H1 (cell line): ENCODE data around the gene ALG5. TPM values are rescaled to one million over a fixed set of nuclear protein-coding genes. Genes with fewer than 3 reads are reported as not detected.

Source experiments
- CTCF ChIA-PET: fragments of 300-600 bp; sonication (Branson Sonifier 250); formaldehyde crosslinking; loops from one replicate; lab custom pipeline; 2021; ENCODE audit not compliant: partially characterized antibody; lab: Charles Lee
- POLR2A ChIA-PET: fragments of 300-600 bp; sonication (Branson Sonifier 250); formaldehyde crosslinking; loops from one replicate; lab custom pipeline; 2021; ENCODE audit warnings: inconsistent platforms; ENCODE audit not compliant: partially characterized antibody; lab: Charles Lee
- DNase-seq, 2 experiments: peaks; one replicate each; pipeline versions ENCODE4 v3.0.0 to v3.0.0-alpha.2; 2010 to 2022; ENCODE audit warnings: low spot score in 2 of 2, low read depth in 1 of 2, mixed read lengths in 1 of 2
- FAIRE-seq: peaks from 2 replicates; lab custom pipeline; 2011; peaks lifted over from hg19 to GRCh38; lab: Jason Lieb, UNC
- H2AFZ ChIP-seq: 2 replicates; pipeline ENCODE4 v1.8.1; 2012; ENCODE audit warnings: low read length, inconsistent platforms
- H2AK5ac ChIP-seq: 2 replicates; pipeline ENCODE4 v1.6.1; 2013; ENCODE audit warnings: low read depth, low read length
- H2BK120ac ChIP-seq: replicated peaks from 2 replicates; pipeline ENCODE3; 2013; ENCODE audit warnings: low read depth, low read length, inconsistent platforms
- H2BK12ac ChIP-seq: 2 replicates; pipeline ENCODE4 v1.6.1; 2013; ENCODE audit warnings: low read depth, low read length
- H2BK15ac ChIP-seq: 2 replicates; pipeline ENCODE4 v1.6.1; 2013; ENCODE audit warnings: low read length
- H2BK20ac ChIP-seq: 2 replicates; pipeline ENCODE4 v1.6.1; 2013; ENCODE audit warnings: low read length
- H2BK5ac ChIP-seq: 2 replicates; pipeline ENCODE4 v1.6.1; 2013; ENCODE audit warnings: low read depth, low read length
- H3K14ac ChIP-seq: 2 replicates; pipeline ENCODE4 v1.6.1; 2013; ENCODE audit warnings: inconsistent platforms; ENCODE audit not compliant: insufficient read length
- H3K18ac ChIP-seq: 2 replicates; pipeline ENCODE4 v1.6.1; 2013; ENCODE audit warnings: low read length; ENCODE audit errors: extremely low read depth
- H3K23ac ChIP-seq: 2 replicates; pipeline ENCODE4 v1.6.1; 2013; ENCODE audit warnings: inconsistent platforms; ENCODE audit not compliant: insufficient read length
- H3K23me2 ChIP-seq: 2 replicates; pipeline ENCODE4 v1.6.1; 2013; ENCODE audit warnings: low read depth, low read length
- H3K27ac ChIP-seq: 2 replicates; pipeline ENCODE4 v1.6.1; 2011; ENCODE audit warnings: low read depth, low read length, inconsistent platforms
- H3K27me3 ChIP-seq, 4 experiments: replicated peaks in 1 of 4; 1 replicate in 1 of 4; 2 replicates in 3 of 4; pipeline versions ENCODE4 v1.6.1 to v1.8.1; 2011 to 2013; ENCODE audit warnings: low read length in 3 of 4, mild to moderate bottlenecking in 3 of 4, inconsistent platforms in 2 of 4, mixed read lengths in 2 of 4, moderate library complexity in 1 of 4; ENCODE audit not compliant: control insufficient read depth in 3 of 4, insufficient read depth in 3 of 4; ENCODE audit errors: extremely low read depth in 1 of 4
- H3K36me3 ChIP-seq, 4 experiments: 2 replicates each; pipeline versions ENCODE4 v1.6.1 to v1.8.1; 2011 to 2013; ENCODE audit warnings: mild to moderate bottlenecking in 4 of 4, low read length in 3 of 4, moderate library complexity in 2 of 4, control low read depth in 1 of 4, inconsistent platforms in 1 of 4; ENCODE audit not compliant: insufficient read depth in 4 of 4, control insufficient read depth in 2 of 4
- H3K4ac ChIP-seq: replicated peaks from 2 replicates; pipeline ENCODE3; 2013; ENCODE audit warnings: low read length, low read depth, mixed read lengths, inconsistent platforms; ENCODE audit not compliant: insufficient read length
- H3K4me1 ChIP-seq, 4 experiments: replicated peaks in 1 of 4; 1 replicate in 1 of 4; 2 replicates in 3 of 4; pipeline versions ENCODE4 v1.6.1 to v1.8.1; 2011 to 2013; ENCODE audit warnings: low read length in 3 of 4, inconsistent platforms in 2 of 4, mixed read lengths in 1 of 4; ENCODE audit not compliant: insufficient read depth in 4 of 4, control insufficient read depth in 3 of 4
- H3K4me2 ChIP-seq, 2 experiments: 2 replicates each; pipeline versions ENCODE4 v1.6.1 to v1.8.1; 2011 to 2013; ENCODE audit warnings: low read depth in 2 of 2, low read length in 2 of 2, control low read depth in 1 of 2, inconsistent platforms in 1 of 2, mild to moderate bottlenecking in 1 of 2; ENCODE audit not compliant: insufficient read depth in 1 of 2
- H3K4me3 ChIP-seq, 4 experiments: fragments of 200-600, 300-600 bp in 1 of 4; sonication (generic), shearing (Covaris generic), sonication (Bioruptor Twin) in 1 of 4; 2 replicates each; pipeline versions ENCODE4 v1.5.1 to v1.8.1; 2011 to 2016; ENCODE audit warnings: low read length in 4 of 4, low read depth in 3 of 4, control low read depth in 2 of 4, inconsistent platforms in 2 of 4, mild to moderate bottlenecking in 2 of 4, mixed read lengths in 1 of 4, moderate library complexity in 1 of 4; ENCODE audit not compliant: insufficient read depth in 2 of 4; ENCODE audit errors: extremely low read depth in 1 of 4
- H3K56ac ChIP-seq: replicated peaks from 2 replicates; pipeline ENCODE3; 2013; ENCODE audit warnings: low read depth, mild to moderate bottlenecking, mixed read lengths, low read length, inconsistent platforms; ENCODE audit not compliant: insufficient read length
- H3K79me1 ChIP-seq: 2 replicates; pipeline ENCODE4 v1.6.1; 2013; ENCODE audit warnings: low read depth, low read length, control low read depth
- H3K79me2 ChIP-seq, 2 experiments: 2 replicates each; pipeline versions ENCODE4 v1.6.1 to v1.8.1; 2012 to 2013; ENCODE audit warnings: low read length in 2 of 2, mild to moderate bottlenecking in 2 of 2, inconsistent platforms in 1 of 2; ENCODE audit not compliant: insufficient read depth in 2 of 2, control insufficient read depth in 1 of 2
- H3K9ac ChIP-seq, 4 experiments: replicated peaks in 1 of 4; 1 replicate in 1 of 4; 2 replicates in 3 of 4; pipeline versions ENCODE4 v1.6.1 to v1.8.1; 2011 to 2013; ENCODE audit warnings: low read depth in 3 of 4, low read length in 3 of 4, control low read depth in 2 of 4, mild to moderate bottlenecking in 2 of 4, moderate library complexity in 2 of 4, inconsistent platforms in 1 of 4; ENCODE audit errors: extremely low read depth in 1 of 4
- H3K9me3 ChIP-seq, 2 experiments: 2 replicates each; pipeline versions ENCODE4 v1.6.1 to v1.8.1; 2012 to 2013; ENCODE audit warnings: mild to moderate bottlenecking in 2 of 2, moderate library complexity in 2 of 2, control low read depth in 1 of 2, inconsistent platforms in 1 of 2, low read depth in 1 of 2, low read length in 1 of 2, mixed read lengths in 1 of 2; ENCODE audit not compliant: insufficient read depth in 2 of 2
- H4K20me1 ChIP-seq, 2 experiments: replicated peaks in 1 of 2; 2 replicates each; pipeline versions ENCODE3 to v1.8.1; 2011 to 2013; ENCODE audit warnings: inconsistent platforms in 2 of 2, low read length in 2 of 2, mild to moderate bottlenecking in 1 of 2; ENCODE audit not compliant: insufficient read depth in 2 of 2, control insufficient read depth in 1 of 2
- H4K5ac ChIP-seq: 2 replicates; pipeline ENCODE4 v1.6.1; 2013; ENCODE audit warnings: low read length, low read depth, mixed read lengths, inconsistent platforms; ENCODE audit not compliant: insufficient read length
- H4K8ac ChIP-seq: 2 replicates; pipeline ENCODE4 v1.8.0; 2013; ENCODE audit warnings: mild to moderate bottlenecking, moderate library complexity, low read length, inconsistent platforms; ENCODE audit not compliant: insufficient read depth; ENCODE audit errors: extremely low read depth
- H4K91ac ChIP-seq: replicated peaks from 2 replicates; pipeline ENCODE3; 2013; ENCODE audit warnings: low read length, mixed read lengths, inconsistent platforms; ENCODE audit not compliant: insufficient read length
- CTBP2 ChIP-seq: IDR thresholded peaks from 2 replicates; pipeline ENCODE4 v1.7.0; 2011; ENCODE audit warnings: borderline replicate concordance, mild to moderate bottlenecking, moderate library complexity, mixed read lengths, low read length; ENCODE audit not compliant: insufficient read depth, insufficient read length
- MAFK ChIP-seq: IDR thresholded peaks from 2 replicates; pipeline ENCODE4 v1.6.1; 2012; ENCODE audit warnings: low read depth, mild to moderate bottlenecking, improper control_type of control experiment, low read length
- SAP30 ChIP-seq: fragments of 300-600 bp; sonication (generic); IDR thresholded peaks from 2 replicates; pipeline ENCODE4 v1.7.1; 2012; ENCODE audit warnings: low read length, moderate library complexity, mild to moderate bottlenecking, inconsistent platforms; ENCODE audit not compliant: insufficient read depth, insufficient replicate concordance
- whole genome bisulfite sequencing, 2 experiments: shearing (Covaris generic) in 1 of 2; methylation state at CpG; one replicate each; pipeline versions ENCODE4 v1.1.6 to v1.1.7; 2013 to 2015; ENCODE audit warnings: low lambda C conversion rate in 2 of 2, mixed read lengths in 2 of 2, inconsistent platforms in 1 of 2, low coverage in 1 of 2, missing lambda C conversion rate in 1 of 2; ENCODE audit not compliant: insufficient replicate concordance in 2 of 2, insufficient coverage in 1 of 2, insufficient read length in 1 of 2; ENCODE audit errors: extremely low coverage in 1 of 2, missing lambda C conversion rate in 1 of 2; 5-methylcytosine and 5-hydroxymethylcytosine counted together
- polyA plus RNA-seq, 7 experiments: library from polyadenylated mRNA; depleted of rRNA in 3 of 7; stranded (reverse) in 5 of 7; unstranded in 2 of 7; fragments of >200 nt in 5 of 7; fragments of 200-250 nt in 2 of 7; gene quantifications; 1 replicate in 5 of 7; 2 replicates in 1 of 7; 4 replicates in 1 of 7; pipeline versions ENCODE4 v1.2.1 to v1.2.3, GENCODE V29; 2011 to 2013; ENCODE audit warnings: missing spikeins in 2 of 7, mixed read lengths in 2 of 7
- total RNA-seq: library from RNA; stranded (reverse); fragmentation: NEBNext Ultra II Directional; extraction: Animal tissue kit (Norgen Biotek cat#: 25700); gene quantifications from 2 replicates; pipeline ENCODE4 v1.2.1, GENCODE V29; 2021

Gene ALG5
- total and polyA plus RNA-seq, 2 of the 8 experiments (the other 6 are each of a cell fraction or from before 2014, with no cell fraction given), result 15.0 to 24.3 TPM

DNA sequence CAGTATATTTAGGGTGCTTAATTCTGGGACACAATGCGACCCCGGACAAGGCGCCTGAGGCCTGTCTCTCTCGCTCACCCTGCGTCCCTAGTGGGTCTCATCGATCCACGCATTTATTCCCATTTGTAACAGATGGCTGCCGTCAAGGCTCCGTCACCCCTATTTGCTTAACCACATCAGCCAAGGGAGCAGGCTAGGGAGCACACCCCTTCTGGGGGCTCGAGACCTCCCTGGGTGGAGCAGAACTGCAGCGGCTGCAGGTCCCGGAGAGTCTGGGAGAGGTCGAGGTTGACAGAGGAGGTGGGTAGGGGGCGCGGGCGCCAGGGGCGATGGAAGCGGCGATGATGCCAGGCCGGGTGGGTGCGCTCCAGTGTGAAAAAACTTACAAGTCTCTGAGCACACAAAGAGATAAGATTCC, 507 bp downstream of the ALG5 start:
- CTCF ChIA-PET, result interaction anchor here (1.3 to 1.8 kb wide), 3 partner anchors 18 to 150 kb away, joined by 3 read pairs; no protein-coding TSS in a partner anchor
- H3K18ac ChIP-seq, result no peak overlapping the region; the same call in 1 of the 2 replicates
- H2AK5ac ChIP-seq, result 0 out of 2 replicates have a peak overlapping the region, but pooled peaks have one; percentile 26
- peak overlapping the region; percentile 85 to 94 for H3K4me2 ChIP-seq
- TF ChIP-seq CTBP2, result no peak
- TF ChIP-seq MAFK, result no peak
- peak; percentile 76 for TF ChIP-seq SAP30
- DNase-seq, result peak in 1 of 2 experiments; percentile 66
- H3K4me1 ChIP-seq, result no peaks in the 10 kb centered on the region
- H4K20me1 ChIP-seq, result peaks cover 0 to 2% of the 10 kb centered on the region in 2 experiments
- H2AFZ ChIP-seq, result peak overlapping the region; percentile 12; the same call in 1 of the 2 replicates
- peak overlapping the region; percentile 66 to 98 (median 94) for H3K4me3 ChIP-seq
- no peak overlapping the region for H2BK20ac ChIP-seq
- peak overlapping the region; percentile 41; the same call in 1 of the 2 replicates for H4K8ac ChIP-seq
- 4% methylated on average over 21 of the region's 21 CpGs; no CpG with 5 or more reads in 1 of the 2 experiments for WGBS, 2 experiments
- POLR2A ChIA-PET, result interaction anchor here (1.5 to 5.6 kb wide), 4 partner anchors 8 to 701 kb away, joined by 4 to 59 read pairs (median 9); partner anchors contain the start of gene CCDC169
- peaks cover 3% of the 10 kb centered on the region; the same call in 1 of the 2 replicates for H3K79me1 ChIP-seq
- H2BK120ac ChIP-seq, result no peak overlapping the region
- H3K27ac ChIP-seq, result peak overlapping the region; percentile 75; the same call in 1 of the 2 replicates
- peaks cover 4 to 56% of the 10 kb centered on the region in 2 experiments; a peak in 3 of 4 replicates for H3K79me2 ChIP-seq
- no peak overlapping the region for H2BK15ac ChIP-seq
- H3K9ac ChIP-seq, result peak overlapping the region; percentile 58 to 92 (median 80)
- H3K4ac ChIP-seq, result peak overlapping the region; percentile 1
- H2BK12ac ChIP-seq, result no peak overlapping the region; the same call in 1 of the 2 replicates
- H3K56ac ChIP-seq, result peak overlapping the region; percentile 23
- H2BK5ac ChIP-seq, result peak overlapping the region; percentile 71; the same call in 1 of the 2 replicates
- no peak overlapping the region for H3K14ac ChIP-seq
- no peaks in the 10 kb centered on the region for H3K9me3 ChIP-seq
- peaks cover 10% of the 10 kb centered on the region for H3K23me2 ChIP-seq
- H3K36me3 ChIP-seq, result peaks cover 0 to 29% (median 7%) of the 10 kb centered on the region in 4 experiments; a peak in 5 of 8 replicates
- H3K27me3 ChIP-seq, result no peaks in the 10 kb centered on the region
- no peak overlapping the region for H4K91ac ChIP-seq
- no peak for FAIRE-seq
- peak overlapping the region; percentile 31 for H4K5ac ChIP-seq
- H3K23ac ChIP-seq, result no peak overlapping the region
